HEK293T (cell line): ENCODE results near the gene SVIP.

Experiments used
- ARNT ChIP-seq: fragments of 450-650 bp; IDR thresholded peaks from 2 replicates; pipeline ENCODE4 v1.6.1; 2017; ENCODE audit warnings: mild to moderate bottlenecking
- BHLHE40 ChIP-seq: fragments of 450-650 bp; IDR thresholded peaks from 2 replicates; pipeline ENCODE4 v1.6.1; 2016; ENCODE audit warnings: mild to moderate bottlenecking, moderate library complexity, borderline replicate concordance
- CTBP1 ChIP-seq: fragments of 450-650 bp; IDR thresholded peaks from 2 replicates; pipeline ENCODE4 v1.6.1; 2016; ENCODE audit warnings: borderline replicate concordance
- FOXK2 ChIP-seq: fragments of 450-650 bp; IDR thresholded peaks from 2 replicates; pipeline ENCODE4 v1.6.1; 2016; ENCODE audit warnings: mild to moderate bottlenecking
- FOXM1 ChIP-seq: fragments of 450-650 bp; IDR thresholded peaks from 2 replicates; pipeline ENCODE4 v1.6.1; 2017; ENCODE audit warnings: mild to moderate bottlenecking, borderline replicate concordance
- HDGF ChIP-seq: fragments of 450-650 bp; IDR thresholded peaks from 2 replicates; pipeline ENCODE4 v1.6.1; 2017; ENCODE audit warnings: antibody characterized with exemption, borderline replicate concordance
- L3MBTL2 ChIP-seq: fragments of 450-650 bp; conservative IDR thresholded peaks from 2 replicates; pipeline ENCODE4 v1.6.1; 2016; ENCODE audit warnings: mild to moderate bottlenecking
- LEF1 ChIP-seq: fragments of 450-650 bp; IDR thresholded peaks from 2 replicates; pipeline ENCODE4 v1.6.1; 2017; ENCODE audit warnings: mild to moderate bottlenecking, borderline replicate concordance
- NFRKB ChIP-seq: fragments of 450-650 bp; IDR thresholded peaks from 2 replicates; pipeline ENCODE4 v1.6.1; 2016; ENCODE audit warnings: mild to moderate bottlenecking, moderate library complexity
- SP1 ChIP-seq: fragments of 450-650 bp; IDR thresholded peaks from 2 replicates; pipeline ENCODE4 v1.6.1; 2017
- SUZ12 ChIP-seq: fragments of 450-650 bp; IDR thresholded peaks from 2 replicates; pipeline ENCODE4 v1.6.1; 2016; ENCODE audit warnings: mild to moderate bottlenecking
- TARDBP ChIP-seq: fragments of 450-650 bp; IDR thresholded peaks from 2 replicates; pipeline ENCODE4 v1.6.1; 2016
- ZNF384 ChIP-seq: fragments of 450-650 bp; IDR thresholded peaks from 2 replicates; pipeline ENCODE4 v1.6.1; 2016
- TF ChIP-seq, protein P1 (sequence below): fragments of 450-650 bp; IDR thresholded peaks from 2 replicates; pipeline ENCODE4 v1.6.1; 2016

DNA sequence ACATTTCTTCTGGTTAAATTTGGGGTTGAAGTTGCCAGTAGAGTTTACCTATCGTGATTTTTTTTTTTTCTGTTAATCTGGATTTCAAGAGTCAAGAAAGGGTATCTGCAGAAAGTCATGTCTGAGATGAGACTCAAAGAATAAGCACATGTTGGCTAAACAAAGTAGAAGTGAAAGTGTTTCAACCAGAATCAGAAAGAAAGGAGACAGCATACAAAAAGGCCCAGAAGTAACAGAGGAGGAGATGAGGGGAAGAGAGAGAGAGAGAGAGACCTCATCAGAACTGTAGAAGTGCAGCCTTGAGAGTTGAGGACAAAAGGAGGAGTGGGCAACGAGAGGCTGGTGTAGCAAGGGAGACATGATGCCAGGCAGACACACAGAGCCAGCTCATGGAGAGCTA is 54.9 kb downstream of the SVIP start:
- TF ChIP-seq, protein P1, sequence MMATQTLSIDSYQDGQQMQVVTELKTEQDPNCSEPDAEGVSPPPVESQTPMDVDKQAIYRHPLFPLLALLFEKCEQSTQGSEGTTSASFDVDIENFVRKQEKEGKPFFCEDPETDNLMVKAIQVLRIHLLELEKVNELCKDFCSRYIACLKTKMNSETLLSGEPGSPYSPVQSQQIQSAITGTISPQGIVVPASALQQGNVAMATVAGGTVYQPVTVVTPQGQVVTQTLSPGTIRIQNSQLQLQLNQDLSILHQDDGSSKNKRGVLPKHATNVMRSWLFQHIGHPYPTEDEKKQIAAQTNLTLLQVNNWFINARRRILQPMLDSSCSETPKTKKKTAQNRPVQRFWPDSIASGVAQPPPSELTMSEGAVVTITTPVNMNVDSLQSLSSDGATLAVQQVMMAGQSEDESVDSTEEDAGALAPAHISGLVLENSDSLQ = no peak
- no peak for TF ChIP-seq SUZ12
- TF ChIP-seq NFRKB = no peak
- no peak for TF ChIP-seq ZNF384
- no peak for TF ChIP-seq BHLHE40
- TF ChIP-seq CTBP1 = no peak
- TF ChIP-seq HDGF = no peak
- TF ChIP-seq ARNT = no peak
- TF ChIP-seq L3MBTL2 = no peak
- no peak for TF ChIP-seq FOXK2
- TF ChIP-seq SP1 = no peak
- TF ChIP-seq FOXM1 = no peak
- no peak for TF ChIP-seq TARDBP
- no peak for TF ChIP-seq LEF1
